MM.1S (cell line): Measurements from ENCODE around the gene SH3BP5L.

Experiments used
- CTCF ChIP-seq: fragments of 300-600 bp; sonication (generic); IDR thresholded peaks from 2 replicates; pipeline ENCODE4 v1.5.1; 2016; ENCODE audit warnings: antibody characterized with exemption, low read length, mixed read lengths
- EZH2 ChIP-seq: fragments of 300-600 bp; sonication (generic); optimal IDR thresholded peaks from 2 replicates; pipeline ENCODE3; 2017; ENCODE audit warnings: low read depth, mild to moderate bottlenecking, antibody characterized with exemption, low read length, mixed read lengths
- EZH2phosphoT487 ChIP-seq: fragments of 300-600 bp; sonication (generic); IDR thresholded peaks from 2 replicates; pipeline ENCODE4 v1.6.1; 2018; ENCODE audit warnings: antibody characterized with exemption, low read length

- TF ChIP-seq CTCF (no peak), EZH2 (no peak), EZH2phosphoT487 (no peak)
Measured at GRCh38 chr1:248842781-248843331, 17.1 kb upstream of the SH3BP5L start.
